ENCODE results near the gene OR51B5. TPM values are rescaled to one million over a fixed set of nuclear protein-coding genes. Genes with fewer than 3 reads are reported as not detected.
"Not testable (repeated sequence)": the region's sequence is repeated elsewhere in the genome, so short reads cannot be mapped to it uniquely, and the experiment has no call there.

The OR51B5 gene
- total and polyA plus RNA-seq, 10 of the 15 experiments (the other 5 are each of a cell fraction or from before 2014, with no cell fraction given), result 0.04 to 2.1 (median 0.17) TPM; not detected in 6

GRCh38 chr11:5317292-5317691 lies 26.0 kb downstream of the OR51B5 start:
- no TSS peak for BruUV-seq (replicated peaks)
- SMC1A ChIA-PET (ENCODE audit: uncharacterized antibody, unreplicated experiment), result interaction anchor here (1.1 kb wide), 1 partner anchor 11 kb away, joined by 3 read pairs; no protein-coding TSS in a partner anchor
- intact Hi-C loops (cut with micrococcal nuclease; ENCODE audit: unreplicated experiment), result no loop called here

GRCh38 chr11:5313326-5314023 lies 29.8 kb downstream of the OR51B5 start:
- ATAC-seq; H3K9ac ChIP-seq (ENCODE audit: control insufficient read depth, insufficient read depth, low read length); H3K4me2 ChIP-seq (ENCODE audit: control insufficient read depth, insufficient read depth); H3K27ac ChIP-seq (ENCODE audit: control insufficient read depth, insufficient read depth); H3K9me3 ChIP-seq (replicated peaks; ENCODE audit: control insufficient read depth, insufficient read depth, low read length); BruUV-seq (replicated peaks); H3K4me3 ChIP-seq; H3K79me2 ChIP-seq (ENCODE audit: control insufficient read depth, insufficient read depth, low read length); H3K4me1 ChIP-seq (ENCODE audit: control insufficient read depth, insufficient read depth, low read length); H3K27me3 ChIP-seq (replicated peaks in 1 of 2; ENCODE audit: control insufficient read depth in 2 of 2, insufficient read depth in 2 of 2, low read length in 1 of 2); in situ Hi-C loops (cut with MboI); H2AFZ ChIP-seq (ENCODE audit: control insufficient read depth, low read depth, low read length); SMC1A ChIA-PET (ENCODE audit: uncharacterized antibody, unreplicated experiment); FAIRE-seq; intact Hi-C loops (cut with micrococcal nuclease; ENCODE audit: unreplicated experiment); POLR2A ChIA-PET; H3K36me3 ChIP-seq (ENCODE audit: control insufficient read depth in 2 of 2, insufficient read depth in 2 of 2, low read length in 1 of 2); RAD21 ChIA-PET (ENCODE audit: unreplicated experiment); H4K20me1 ChIP-seq (ENCODE audit: control insufficient read depth, insufficient read depth); DNase-seq (ENCODE audit: low read depth, low spot score): not testable (repeated sequence)
- CTCF ChIA-PET, result interaction anchor here (0.6 kb wide), 1 partner anchor 690 kb away, joined by 3 read pairs; no protein-coding TSS in a partner anchor
- 47% methylated on average over 3 of the region's 3 CpGs for WGBS (ENCODE audit: insufficient coverage, insufficient replicate concordance, low lambda C conversion rate, missing lambda C conversion rate)

More at GRCh38 chr11:5317292-5317691, 26.0 kb downstream of the OR51B5 start:
- H3K4me2 ChIP-seq (ENCODE audit: control insufficient read depth, insufficient read depth), result no peak overlapping the region
- H3K79me2 ChIP-seq (ENCODE audit: control insufficient read depth, insufficient read depth, low read length), result no peaks in the 10 kb centered on the region
- no peaks in the 10 kb centered on the region; a peak in 1 of 4 replicates for H3K27me3 ChIP-seq (replicated peaks in 1 of 2; ENCODE audit: control insufficient read depth in 2 of 2, insufficient read depth in 2 of 2, low read length in 1 of 2)
- POLR2A ChIA-PET, result no interaction called here
- H4K20me1 ChIP-seq (ENCODE audit: control insufficient read depth, insufficient read depth), result no peaks in the 10 kb centered on the region
- no peak for DNase-seq (ENCODE audit: low read depth, low spot score)
- no peaks in the 10 kb centered on the region for H3K9me3 ChIP-seq (replicated peaks; ENCODE audit: control insufficient read depth, insufficient read depth, low read length)
- WGBS (ENCODE audit: insufficient coverage, insufficient replicate concordance, low lambda C conversion rate, missing lambda C conversion rate), result 33% methylated on average over 5 of the region's 5 CpGs
- TF ChIP-seq POLR2A (IDR thresholded peaks at IDR 0.05; ENCODE audit: low read depth, low read length), result no peak
- no peak for TF ChIP-seq GATAD2B (conservative IDR thresholded peaks at IDR 0.05; ENCODE audit: low read depth)
- no peak for TF ChIP-seq ZNF622 (IDR thresholded peaks at IDR 0.05)
- TF ChIP-seq FOS (IDR thresholded peaks at IDR 0.05; ENCODE audit: borderline replicate concordance, extremely low read depth, insufficient read length), result no peak
- TF ChIP-seq ATF3 (IDR thresholded peaks at IDR 0.05; ENCODE audit: borderline replicate concordance, extremely low read depth, low read depth, low read length), result no peak
- H2AFZ ChIP-seq (ENCODE audit: control insufficient read depth, low read depth, low read length), result no peak overlapping the region
- no peak for ATAC-seq
- H3K4me1 ChIP-seq (ENCODE audit: control insufficient read depth, insufficient read depth, low read length), result no peaks in the 10 kb centered on the region
- no peak overlapping the region for H3K27ac ChIP-seq (ENCODE audit: control insufficient read depth, insufficient read depth)
- H3K4me3 ChIP-seq, result no peak overlapping the region
- no peak overlapping the region for H3K9ac ChIP-seq (ENCODE audit: control insufficient read depth, insufficient read depth, low read length)
- no peak for FAIRE-seq
- RAD21 ChIA-PET (ENCODE audit: unreplicated experiment), result interaction anchor here (0.9 kb wide), 1 partner anchor 573 kb away, joined by 3 read pairs; no protein-coding TSS in a partner anchor
- H3K36me3 ChIP-seq (ENCODE audit: control insufficient read depth in 2 of 2, insufficient read depth in 2 of 2, low read length in 1 of 2), result no peaks in the 10 kb centered on the region
- CTCF ChIA-PET, result no interaction called here
- in situ Hi-C loops (cut with MboI), result no loop called here

All from GM12878 (cell line).